ENCODE data around the gene MRPL4. TPM values are rescaled to one million over a fixed set of nuclear protein-coding genes. Genes with fewer than 3 reads are reported as not detected.
"Not testable (repeated sequence)": the region's sequence is repeated elsewhere in the genome, so short reads cannot be mapped to it uniquely, and the experiment has no call there.

The MRPL4 gene
- total RNA-seq, 1 donor from 2014 or later: 75.4 TPM

DNA sequence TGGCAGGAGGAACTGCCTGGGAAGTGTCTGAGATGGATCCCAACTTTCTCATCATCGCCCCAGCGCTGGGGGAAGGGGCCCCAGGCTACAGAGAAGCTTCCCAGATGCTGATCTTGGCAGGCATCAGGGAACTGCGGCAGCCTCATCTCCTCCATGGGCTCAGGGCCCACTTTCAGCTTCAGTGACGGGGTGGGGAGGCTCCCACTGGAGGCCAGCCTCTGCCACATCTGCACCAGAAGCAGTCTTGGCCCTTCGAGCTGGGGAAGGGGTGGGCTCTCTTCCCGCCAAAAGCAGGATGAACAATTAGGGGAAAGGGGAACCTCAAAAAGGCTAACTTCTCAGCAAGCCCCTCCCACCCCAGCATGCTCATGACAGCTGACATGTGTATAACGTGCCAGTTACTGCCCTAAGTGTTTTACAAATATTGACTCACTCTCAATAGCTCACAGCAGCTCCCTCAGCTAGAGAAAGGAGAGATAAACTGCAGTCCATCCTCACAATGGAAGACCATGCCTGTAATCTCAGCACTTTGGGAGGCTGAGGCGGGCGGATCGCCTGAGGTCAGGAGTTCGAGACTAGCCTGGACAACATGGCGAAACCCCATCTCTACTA, 13.7 kb upstream of the MRPL4 start:
- no peaks in the 10 kb centered on the region for H3K9me3 Mint-ChIP-seq
- no peak for DNase-seq (ENCODE audit: low read depth, low spot score)
- H3K27ac Mint-ChIP-seq (ENCODE audit: unreplicated experiment): no peak overlapping the region
- no peak overlapping the region for H3K4me3 Mint-ChIP-seq
- H3K27me3 Mint-ChIP-seq (ENCODE audit: low read depth): no peaks in the 10 kb centered on the region
- no peaks in the 10 kb centered on the region for H3K36me3 Mint-ChIP-seq (ENCODE audit: low read depth)
- TF ChIP-seq, protein P1, sequence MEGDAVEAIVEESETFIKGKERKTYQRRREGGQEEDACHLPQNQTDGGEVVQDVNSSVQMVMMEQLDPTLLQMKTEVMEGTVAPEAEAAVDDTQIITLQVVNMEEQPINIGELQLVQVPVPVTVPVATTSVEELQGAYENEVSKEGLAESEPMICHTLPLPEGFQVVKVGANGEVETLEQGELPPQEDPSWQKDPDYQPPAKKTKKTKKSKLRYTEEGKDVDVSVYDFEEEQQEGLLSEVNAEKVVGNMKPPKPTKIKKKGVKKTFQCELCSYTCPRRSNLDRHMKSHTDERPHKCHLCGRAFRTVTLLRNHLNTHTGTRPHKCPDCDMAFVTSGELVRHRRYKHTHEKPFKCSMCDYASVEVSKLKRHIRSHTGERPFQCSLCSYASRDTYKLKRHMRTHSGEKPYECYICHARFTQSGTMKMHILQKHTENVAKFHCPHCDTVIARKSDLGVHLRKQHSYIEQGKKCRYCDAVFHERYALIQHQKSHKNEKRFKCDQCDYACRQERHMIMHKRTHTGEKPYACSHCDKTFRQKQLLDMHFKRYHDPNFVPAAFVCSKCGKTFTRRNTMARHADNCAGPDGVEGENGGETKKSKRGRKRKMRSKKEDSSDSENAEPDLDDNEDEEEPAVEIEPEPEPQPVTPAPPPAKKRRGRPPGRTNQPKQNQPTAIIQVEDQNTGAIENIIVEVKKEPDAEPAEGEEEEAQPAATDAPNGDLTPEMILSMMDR (conservative IDR thresholded peaks at IDR 0.05): no peak
- peaks cover 7% of the 10 kb centered on the region for H3K4me1 Mint-ChIP-seq

DNA sequence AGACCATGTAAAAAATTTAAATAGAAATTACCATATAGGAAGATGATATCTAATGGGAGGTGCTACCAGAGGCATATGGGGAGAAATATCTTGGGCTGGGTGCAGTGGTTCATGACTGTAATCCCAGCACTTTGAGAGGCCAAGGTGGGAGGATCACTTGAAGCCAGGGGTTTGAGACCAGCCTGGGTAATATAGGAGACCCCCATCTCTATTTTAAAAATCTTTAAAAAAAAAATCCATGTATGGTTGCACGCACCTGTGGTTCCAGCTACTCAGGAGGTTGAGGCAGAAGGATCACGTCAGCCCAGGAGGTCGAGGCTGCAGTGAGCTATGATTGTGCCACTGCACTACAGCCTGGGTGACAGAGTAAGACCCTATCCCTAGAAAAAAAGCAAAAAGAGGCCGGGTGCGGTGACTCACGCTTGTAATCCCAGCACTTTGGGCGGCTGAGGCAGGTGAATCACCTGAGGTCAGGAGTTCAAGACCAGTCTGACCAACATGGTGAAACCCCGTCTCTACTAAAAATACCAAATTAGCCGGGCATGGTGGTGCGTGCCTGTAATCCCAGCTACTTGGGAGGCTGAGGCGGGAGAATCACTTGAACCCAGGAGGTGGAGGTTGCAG, 10.1 kb upstream of the MRPL4 start:
- H3K4me1 Mint-ChIP-seq; H3K9me3 Mint-ChIP-seq; DNase-seq (ENCODE audit: low read depth, low spot score); H3K4me3 Mint-ChIP-seq; H3K36me3 Mint-ChIP-seq (ENCODE audit: low read depth); H3K27me3 Mint-ChIP-seq (ENCODE audit: low read depth); H3K27ac Mint-ChIP-seq (ENCODE audit: unreplicated experiment): not testable (repeated sequence)

DNA sequence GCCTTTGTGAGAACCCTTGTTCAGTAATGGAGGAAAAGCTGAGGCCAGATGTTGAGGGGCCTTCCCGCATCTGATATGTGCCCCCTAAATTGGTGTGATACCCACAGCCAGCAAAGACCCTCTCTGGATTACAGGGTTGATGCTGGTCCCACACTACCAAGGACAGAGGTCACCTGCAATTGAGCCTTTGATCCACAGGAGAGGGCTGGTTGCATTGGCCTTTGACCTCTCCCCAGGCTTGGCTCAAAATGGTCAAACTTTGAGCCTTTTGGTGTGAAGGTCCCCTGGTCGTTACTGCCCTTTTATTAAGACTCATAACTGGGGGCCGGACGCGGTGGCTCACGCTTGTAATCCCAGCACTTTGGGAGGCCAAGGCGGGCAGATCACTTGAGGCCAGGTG, 8.4 kb upstream of the MRPL4 start:
- Mint-ChIP-seq H3K36me3 (ENCODE audit: low read depth) (no peaks in the 10 kb centered on the region), H3K4me3 (no peak overlapping the region), H3K27ac (ENCODE audit: unreplicated experiment) (no peak overlapping the region), H3K9me3 (no peaks in the 10 kb centered on the region), H3K27me3 (ENCODE audit: low read depth) (no peaks in the 10 kb centered on the region), H3K4me1 (no peaks in the 10 kb centered on the region)
- DNase-seq (ENCODE audit: low read depth, low spot score): no peak
- TF ChIP-seq, protein P1 (conservative IDR thresholded peaks at IDR 0.05): no peak

DNA sequence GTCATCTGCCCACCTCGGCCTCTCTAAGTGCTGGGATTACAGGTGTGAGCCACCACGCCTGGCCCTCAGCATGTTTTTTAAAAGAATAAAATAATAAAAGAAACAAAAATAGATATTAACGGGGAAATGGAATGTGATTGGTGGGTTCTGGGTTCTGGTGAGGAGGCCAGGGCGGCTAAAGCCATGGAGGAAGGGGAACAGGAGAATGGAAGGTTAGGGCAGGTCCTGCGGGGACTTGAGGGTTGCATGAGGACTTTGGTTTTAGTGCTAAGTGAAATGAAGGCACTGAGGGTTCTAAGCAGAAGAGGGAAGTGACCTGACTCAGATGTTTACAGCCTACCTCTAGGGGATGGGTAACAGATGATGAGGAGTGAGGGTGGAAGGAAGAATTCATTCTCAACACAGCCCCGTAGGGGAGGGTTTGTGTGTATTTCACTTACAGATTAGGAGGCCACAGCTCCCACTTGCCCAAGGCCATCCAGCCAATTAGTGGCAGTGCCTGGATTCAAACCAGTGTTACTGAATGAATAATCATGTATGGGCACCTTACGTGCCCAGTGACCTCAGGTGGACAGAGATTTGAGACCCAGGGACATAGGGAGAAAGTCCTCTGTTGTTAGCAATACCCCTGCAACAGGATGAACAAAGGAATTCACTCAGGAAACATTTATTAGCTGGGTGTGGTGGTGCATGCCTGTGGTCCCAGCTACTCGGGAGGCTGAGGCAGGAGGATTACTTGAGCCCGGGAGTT, 6.7 kb upstream of the MRPL4 start:
- Mint-ChIP-seq H3K27ac (ENCODE audit: unreplicated experiment) (no peak overlapping the region), H3K27me3 (ENCODE audit: low read depth) (no peaks in the 10 kb centered on the region), H3K4me1 (no peaks in the 10 kb centered on the region), H3K4me3 (no peak overlapping the region), H3K36me3 (ENCODE audit: low read depth) (no peaks in the 10 kb centered on the region), H3K9me3 (no peaks in the 10 kb centered on the region)
- TF ChIP-seq, protein P1 (conservative IDR thresholded peaks at IDR 0.05): no peak
- DNase-seq (ENCODE audit: low read depth, low spot score): no peak

DNA sequence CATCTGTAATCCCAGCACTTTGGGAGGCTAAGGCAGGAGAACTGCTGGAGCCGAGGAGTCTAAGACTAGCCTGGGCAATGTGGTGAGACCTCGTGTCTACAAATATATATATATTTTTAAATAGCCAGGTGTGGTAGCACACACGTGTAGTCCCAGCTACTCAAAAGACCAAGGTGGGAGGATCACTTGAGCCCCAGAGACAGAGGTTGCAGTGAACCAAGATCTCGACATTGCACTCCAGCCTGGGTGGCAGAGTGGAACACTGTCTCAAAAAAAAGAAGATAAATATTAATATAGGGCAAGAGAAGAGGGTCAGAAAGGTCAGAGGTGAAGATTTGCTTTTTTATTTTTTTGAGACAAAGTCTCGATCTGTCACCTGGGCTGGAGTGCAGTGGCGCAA, 5.5 kb upstream of the MRPL4 start:
- H3K4me3 Mint-ChIP-seq: no peak overlapping the region
- peaks cover under 1% of the 10 kb centered on the region for H3K4me1 Mint-ChIP-seq
- H3K9me3 Mint-ChIP-seq: no peaks in the 10 kb centered on the region
- H3K36me3 Mint-ChIP-seq (ENCODE audit: low read depth): no peaks in the 10 kb centered on the region
- no peaks in the 10 kb centered on the region for H3K27me3 Mint-ChIP-seq (ENCODE audit: low read depth)
- no peak overlapping the region for H3K27ac Mint-ChIP-seq (ENCODE audit: unreplicated experiment)
- DNase-seq (ENCODE audit: low read depth, low spot score): no peak
- TF ChIP-seq, protein P1 (conservative IDR thresholded peaks at IDR 0.05): no peak

DNA sequence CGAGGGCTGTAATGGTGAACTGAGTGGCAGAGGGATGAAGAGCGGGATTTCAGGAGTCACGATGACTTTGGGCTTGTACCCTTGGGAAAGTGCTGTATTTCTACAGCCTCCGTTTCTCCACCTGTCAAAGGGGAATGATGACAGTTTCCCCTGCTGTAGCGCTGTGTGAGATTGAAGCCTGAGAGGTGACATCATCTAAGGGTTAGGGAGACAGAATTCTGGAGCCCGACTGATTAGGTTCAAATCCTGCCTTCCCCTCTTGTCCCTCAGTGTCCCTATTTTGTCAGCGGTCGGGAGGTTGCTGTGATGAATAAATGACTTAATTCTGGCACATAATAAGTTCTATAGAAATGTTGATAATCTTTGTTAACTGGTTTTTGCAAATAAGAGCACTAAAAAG, 693 bp downstream of the MRPL4 start:
- Mint-ChIP-seq H3K27ac (ENCODE audit: unreplicated experiment) (peak overlapping the region; percentile 98), H3K9me3 (no peaks in the 10 kb centered on the region), H3K27me3 (ENCODE audit: low read depth) (peaks cover 2% of the 10 kb centered on the region), H3K36me3 (ENCODE audit: low read depth) (peaks cover 7% of the 10 kb centered on the region), H3K4me1 (peaks cover 11% of the 10 kb centered on the region), H3K4me3 (peak overlapping the region; percentile 99)
- DNase-seq (ENCODE audit: low read depth, low spot score): no peak
- TF ChIP-seq, protein P1 (conservative IDR thresholded peaks at IDR 0.05): no peak
